ENCODE measurements around the gene CYP4A22.
A peak's percentile ranks its signal among the peaks of the same experiment; 100 is the strongest.
"Not testable (repeated sequence)": the region's sequence is repeated elsewhere in the genome, so short reads cannot be mapped to it uniquely, and the experiment has no call there.

CYP4A22 gene, protein sequence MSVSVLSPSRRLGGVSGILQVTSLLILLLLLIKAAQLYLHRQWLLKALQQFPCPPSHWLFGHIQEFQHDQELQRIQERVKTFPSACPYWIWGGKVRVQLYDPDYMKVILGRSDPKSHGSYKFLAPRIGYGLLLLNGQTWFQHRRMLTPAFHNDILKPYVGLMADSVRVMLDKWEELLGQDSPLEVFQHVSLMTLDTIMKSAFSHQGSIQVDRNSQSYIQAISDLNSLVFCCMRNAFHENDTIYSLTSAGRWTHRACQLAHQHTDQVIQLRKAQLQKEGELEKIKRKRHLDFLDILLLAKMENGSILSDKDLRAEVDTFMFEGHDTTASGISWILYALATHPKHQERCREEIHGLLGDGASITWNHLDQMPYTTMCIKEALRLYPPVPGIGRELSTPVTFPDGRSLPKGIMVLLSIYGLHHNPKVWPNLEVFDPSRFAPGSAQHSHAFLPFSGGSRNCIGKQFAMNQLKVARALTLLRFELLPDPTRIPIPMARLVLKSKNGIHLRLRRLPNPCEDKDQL
- 0 to 0.16 (median 0) reads per million in 18 experiments for total RNA-seq

DNA sequence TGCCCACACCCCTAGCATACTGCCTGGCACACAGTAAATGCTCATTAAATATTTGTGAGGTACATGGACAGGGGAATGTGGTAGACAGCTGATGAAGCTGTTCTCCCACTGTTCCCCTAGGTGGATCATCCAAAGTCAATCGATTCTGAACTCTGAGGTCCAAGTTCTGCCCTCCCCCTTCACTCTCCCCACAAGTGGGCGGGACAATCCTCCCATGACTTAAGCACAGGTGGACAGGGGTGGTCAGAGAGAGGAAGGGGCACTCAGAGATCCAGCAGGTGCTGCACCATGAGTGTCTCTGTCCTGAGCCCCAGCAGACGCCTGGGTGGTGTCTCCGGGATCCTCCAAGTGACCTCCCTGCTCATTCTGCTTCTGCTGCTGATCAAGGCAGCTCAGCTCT, at the start of gene CYP4A22:
TSS of gene CYP4A22 (plus strand) at position 244 of the 400 bp plus-strand sequence. CDS start at position 289, 45 bp downstream.
- no peak for DNase-seq

DNA sequence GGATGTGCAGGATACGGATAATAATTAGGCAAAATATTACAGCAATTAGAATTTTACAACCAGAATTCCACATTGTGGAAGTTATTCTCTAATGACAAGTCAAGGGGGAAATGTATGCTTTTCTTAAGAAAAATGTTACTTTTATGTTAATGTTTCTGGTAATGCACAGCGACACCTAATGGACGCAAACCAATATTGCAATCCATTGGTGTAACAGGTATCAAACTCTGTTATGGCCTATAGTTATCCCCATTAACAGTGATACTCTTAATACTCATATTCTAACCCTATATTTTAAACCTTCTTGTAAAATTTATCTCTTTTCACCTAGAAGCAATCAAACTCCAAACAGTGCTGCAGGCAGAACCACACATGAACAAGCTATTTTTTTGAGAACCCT, 47.9 kb upstream of the CYP4A22 start:
- DNase-seq, result peak; percentile 33 to 39

DNA sequence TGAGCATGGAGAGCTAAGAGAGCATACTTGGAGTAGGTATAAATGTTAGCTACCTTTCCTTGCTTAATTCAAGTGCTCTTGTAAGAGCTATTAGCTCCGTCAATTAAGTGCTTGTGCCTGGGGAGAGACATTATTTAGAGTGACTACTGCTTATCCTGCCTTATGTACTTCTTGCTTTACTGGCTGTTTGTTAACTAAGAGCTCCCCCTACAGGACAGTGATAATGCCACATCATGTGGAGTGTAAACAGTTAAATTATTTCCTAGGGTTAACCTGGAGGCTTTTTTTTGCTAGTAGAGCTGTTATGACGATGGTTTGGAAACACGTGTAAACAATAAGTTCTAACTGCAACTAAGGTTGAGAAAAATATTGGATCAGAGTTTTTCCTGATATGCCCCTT, 45.8 kb upstream of the CYP4A22 start:
- DNase-seq, result not testable (repeated sequence)

DNA sequence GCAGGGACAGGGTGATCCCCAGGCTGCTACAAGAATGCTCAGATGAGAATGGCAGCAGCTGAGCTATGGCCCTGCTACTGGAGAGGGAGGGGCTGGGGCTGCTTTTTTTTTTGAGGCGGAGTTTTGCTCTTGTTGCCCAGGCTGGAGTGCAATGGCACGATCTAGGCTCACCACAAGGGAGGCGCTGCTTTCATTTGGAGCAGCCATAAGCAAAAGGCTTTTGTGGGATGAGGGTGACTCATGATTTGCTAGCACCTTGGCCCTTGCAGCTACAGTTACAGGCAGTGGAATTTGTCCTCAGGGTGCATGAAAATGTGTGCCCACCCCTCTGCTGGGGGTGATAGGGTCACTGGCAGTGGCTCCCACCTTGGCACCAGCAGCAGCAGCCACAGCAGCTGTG, 32.4 kb upstream of the CYP4A22 start:
- no peak for DNase-seq

DNA sequence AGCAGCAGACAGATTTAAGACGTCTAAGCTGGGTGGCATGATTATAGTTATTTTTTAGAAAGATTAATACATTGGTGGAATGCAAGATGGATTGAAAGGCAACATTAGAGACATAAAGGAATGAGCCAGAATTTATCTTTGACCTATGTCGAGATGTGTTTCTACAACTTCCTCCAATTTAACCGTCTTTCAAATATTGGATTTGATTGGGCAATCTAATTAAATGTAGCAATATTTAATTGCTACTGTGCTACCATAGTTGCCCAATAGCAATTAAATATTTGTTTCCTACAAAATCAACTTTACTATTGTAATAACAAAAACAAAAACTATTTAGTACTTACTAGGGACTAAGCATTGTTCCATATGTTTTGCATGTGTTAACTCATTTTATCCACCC, 30.4 kb upstream of the CYP4A22 start:
- DNase-seq, result no peak

DNA sequence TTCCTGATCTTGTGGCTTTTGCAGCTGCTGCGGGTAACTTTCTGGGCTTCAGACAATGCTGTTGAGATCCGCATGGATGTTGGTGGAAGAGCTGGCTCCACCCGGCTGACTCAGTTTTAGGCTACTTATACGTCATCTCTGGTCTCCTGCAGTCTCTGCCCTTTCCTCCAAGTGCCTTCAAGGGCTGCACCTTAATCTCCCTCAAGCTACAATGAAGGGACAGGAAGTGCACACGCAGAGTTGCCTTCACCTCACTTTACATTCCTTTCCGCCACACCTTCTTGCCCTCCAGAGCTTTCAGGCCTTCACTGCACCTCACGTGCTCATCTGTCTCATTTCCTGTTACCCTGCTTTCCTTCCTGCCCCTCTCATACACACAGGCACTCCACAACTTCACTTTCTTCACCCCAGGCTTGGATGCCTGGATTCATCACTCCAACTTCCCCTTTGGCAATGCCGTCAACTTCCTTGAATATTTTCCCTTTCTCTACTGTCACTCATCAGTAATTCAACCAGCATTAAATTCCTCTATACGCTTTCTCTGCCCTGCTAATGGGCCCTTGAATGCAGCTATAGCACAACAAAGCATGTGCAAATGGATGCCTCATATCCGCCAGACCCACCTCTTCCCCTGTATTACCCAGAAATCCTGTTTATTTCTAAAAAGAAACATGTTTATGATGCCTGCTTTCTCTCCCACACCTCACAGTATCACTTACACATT, 29.2 kb upstream of the CYP4A22 start:
- not testable (repeated sequence) for DNase-seq

DNA sequence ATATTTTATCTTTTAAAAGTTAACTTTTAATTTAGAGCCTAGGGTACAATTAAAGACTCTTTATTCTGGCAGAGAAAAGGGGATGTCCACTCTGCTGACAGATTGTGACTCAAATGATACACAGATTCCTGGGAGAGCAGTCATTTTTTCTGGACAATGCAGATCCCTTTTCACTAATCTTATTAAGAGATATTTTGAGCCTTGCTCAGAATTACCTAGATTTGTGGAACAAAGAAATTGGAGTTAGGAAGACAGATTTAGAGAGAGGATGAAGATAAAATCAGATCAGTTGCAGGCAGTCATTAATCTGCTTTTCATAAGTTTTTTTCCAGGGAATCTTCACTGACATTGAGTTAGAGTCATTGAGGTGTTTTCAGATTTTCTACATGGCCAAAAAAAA, 27.8 kb upstream of the CYP4A22 start:
- not testable (repeated sequence) for DNase-seq

DNA sequence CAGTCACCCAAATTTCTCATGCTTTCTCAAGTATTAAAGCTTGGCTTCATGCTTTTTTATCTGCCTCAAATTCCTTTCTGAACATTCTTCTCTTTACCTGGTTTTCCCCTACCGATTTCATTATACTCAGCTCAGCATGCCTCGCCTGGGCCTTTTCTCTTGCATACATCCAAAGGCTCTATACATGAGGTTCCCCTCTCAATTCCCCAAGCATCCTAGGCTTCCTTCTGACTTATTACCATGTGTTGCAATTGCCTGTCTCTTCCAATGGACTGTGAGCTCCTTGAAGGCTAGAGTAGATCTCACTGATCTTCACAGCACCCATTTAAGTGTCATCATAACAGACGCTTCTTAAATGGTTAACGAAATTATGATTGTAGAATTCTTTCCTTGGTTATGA, 24.1 kb upstream of the CYP4A22 start:
- no peak for DNase-seq

DNA sequence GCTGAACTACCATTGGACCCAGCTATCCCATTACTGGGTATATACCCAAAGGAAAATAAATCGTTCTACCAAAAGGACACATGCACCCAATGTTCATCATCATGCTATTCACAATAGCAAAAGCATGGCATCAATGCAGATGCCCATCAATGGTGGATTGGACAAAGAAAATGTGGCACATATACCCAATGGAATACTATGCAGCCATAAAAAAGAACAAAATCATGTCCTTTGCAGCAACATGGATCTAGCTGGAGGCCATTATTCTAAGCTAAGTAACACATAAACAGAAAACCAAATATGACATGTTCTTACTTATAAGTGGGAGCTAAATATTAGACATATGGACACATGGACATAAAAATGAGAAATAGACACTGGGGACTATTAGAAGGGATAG, 16.2 kb upstream of the CYP4A22 start:
- DNase-seq, result not testable (repeated sequence)

DNA sequence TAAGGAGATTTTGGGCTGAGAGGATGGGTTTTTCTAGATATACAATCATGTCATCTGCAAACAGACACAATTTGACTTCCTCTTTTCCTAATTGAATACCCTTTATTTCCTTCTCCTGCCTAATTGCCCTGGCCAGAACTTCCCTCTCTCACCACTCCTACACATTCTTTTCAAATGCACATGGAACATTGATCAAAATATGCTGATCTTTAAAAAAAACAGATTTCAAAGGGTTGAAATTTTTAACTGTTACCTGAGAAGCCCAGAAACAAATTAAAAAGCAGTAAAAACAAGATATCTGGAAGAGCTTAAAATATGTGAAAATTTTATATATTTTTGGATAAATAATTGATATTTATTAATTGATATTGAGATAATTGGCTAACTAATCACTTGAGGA, 12.4 kb upstream of the CYP4A22 start:
- DNase-seq, result not testable (repeated sequence)

DNA sequence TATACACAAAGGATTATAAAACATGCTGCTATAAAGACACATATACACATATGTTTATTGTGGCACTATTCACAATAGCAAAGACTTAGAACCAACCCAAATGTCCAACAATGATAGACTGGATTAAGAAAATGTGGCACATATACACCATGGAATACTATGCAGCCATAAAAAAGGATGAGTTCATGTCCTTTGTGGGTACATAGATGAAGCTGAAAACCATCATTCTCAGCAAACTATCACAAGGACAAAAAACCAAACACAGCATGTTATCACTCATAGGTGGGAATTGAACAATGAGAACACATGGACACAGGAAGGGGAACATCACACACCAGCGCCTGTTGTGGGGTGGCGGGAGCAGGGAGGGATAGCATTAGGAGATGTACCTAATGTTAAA, 10.2 kb upstream of the CYP4A22 start:
- not testable (repeated sequence) for DNase-seq

DNA sequence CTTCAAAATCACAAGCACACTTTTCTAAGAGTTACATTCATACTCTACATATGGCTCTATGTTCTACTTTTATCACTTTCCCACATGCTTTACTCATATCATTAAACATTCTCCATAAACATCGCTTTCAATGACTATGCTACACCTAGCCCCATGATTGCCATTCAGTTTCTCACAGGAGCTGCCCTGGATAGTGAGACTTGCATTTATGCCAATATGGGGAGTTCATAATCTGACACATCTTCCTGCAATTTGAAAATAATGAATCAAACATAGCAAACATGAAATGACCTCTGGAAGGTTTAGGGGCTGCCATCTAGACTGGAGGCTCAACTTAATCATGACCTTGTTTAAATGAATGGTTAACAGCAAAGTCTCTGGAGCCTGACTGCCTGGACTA, 9.0 kb upstream of the CYP4A22 start:
- DNase-seq, result no peak

DNA sequence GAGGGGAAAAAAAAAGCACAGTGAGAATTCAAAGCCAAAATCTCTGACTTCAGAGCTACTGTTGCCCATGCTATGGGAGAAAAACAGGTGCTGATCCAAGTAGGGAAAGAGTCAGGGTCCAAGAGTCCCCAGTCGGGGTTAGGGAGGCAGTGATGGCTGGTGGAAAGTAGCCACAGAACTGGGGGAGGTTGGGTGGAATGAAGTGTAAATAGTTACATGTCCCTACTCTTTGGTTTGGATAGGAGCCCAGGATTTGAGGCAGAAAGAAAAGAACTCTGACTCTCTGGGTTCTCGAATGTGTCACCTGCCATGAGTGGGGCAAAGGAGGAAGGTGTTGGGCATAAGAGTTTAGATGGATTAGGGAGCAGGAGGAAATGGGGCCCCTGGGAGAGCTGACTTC, 8.4 kb upstream of the CYP4A22 start:
- not testable (repeated sequence) for DNase-seq

DNA sequence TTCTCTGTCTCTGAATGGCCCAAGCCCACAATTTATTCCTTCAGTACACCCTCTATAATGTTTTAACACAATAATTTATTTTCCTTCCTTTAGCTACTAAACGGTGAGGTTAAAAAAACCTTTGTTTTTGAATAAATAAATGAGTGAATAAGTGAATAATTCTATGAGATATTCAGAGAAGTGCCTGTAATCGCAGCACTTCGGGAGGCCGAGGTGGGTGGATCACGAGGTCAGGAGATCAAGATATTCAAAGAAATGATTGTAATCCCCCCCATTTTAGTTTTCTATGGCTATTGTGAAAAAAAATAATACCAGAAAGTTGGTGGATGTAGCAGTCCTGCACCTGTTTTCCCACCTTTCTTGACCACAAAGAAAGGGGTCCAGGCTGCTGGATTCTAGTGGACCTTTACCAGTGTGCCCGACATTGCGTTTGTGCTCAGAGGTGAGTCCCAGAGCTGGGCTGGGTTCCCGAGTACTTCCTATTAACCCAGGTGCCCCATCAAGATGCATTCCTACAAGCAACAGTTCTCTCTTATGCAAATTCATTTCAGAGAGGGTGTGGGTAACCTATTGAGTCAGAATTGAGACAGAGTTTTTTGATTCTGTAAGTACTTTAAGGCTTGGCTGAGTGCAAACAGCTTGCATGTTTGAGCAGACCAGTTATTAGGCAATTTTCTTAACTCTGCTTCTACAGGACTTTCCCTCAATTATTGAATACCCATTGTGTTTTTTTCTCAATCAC, 7.6 kb upstream of the CYP4A22 start:
- DNase-seq, result not testable (repeated sequence)

DNA sequence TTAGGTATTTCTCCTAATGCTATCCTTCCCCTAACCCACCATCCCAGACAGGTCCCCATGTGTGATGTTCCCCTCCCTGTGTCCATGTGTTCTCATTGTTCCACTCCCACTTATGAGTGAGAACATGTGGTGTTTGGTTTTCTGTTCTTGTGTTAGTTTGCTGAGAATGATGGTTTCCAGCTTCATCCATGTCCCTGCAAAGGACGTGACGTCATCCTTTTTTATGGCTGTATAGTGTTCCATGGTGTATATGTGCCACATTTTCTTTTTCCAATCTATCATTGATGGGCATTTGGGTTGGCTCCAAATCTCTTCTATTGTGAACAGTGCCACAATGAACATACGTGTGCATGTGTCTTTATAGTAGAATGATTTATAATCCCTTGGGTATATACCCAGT, 4.6 kb upstream of the CYP4A22 start:
- DNase-seq, result not testable (repeated sequence)

DNA sequence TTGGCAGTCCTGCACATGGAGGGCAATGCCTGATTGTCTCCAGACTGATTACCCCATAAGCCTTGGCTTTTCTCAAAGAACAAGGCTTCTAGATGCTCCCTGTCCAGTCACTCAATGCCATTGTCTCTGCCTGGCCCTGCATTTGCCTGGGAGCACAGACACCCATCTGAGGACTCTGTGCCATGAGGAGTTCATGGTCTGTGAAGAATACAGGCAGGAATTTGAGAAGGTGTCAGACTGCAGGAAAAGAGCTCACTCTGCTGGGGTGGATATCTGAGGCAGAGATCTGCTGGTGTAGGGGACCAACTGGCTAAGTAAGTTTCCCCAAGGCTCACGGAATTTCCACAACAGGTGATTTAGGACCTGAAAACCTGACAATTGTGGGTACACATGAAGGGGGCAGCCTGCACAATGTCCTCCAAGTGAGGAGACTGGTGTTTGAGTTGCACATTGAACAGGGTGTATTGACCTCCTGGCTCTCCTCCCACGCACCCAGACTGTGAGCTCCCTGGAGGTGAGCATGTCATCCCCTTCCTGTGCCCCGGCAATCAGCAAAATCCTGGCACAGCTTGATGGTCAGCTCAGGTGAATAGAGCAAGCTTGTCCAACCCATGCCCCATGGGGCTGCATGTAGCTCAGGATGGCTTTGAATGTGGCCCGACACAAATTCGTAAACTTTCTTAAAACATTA, 829 bp downstream of the CYP4A22 start:
- no peak for DNase-seq

DNA sequence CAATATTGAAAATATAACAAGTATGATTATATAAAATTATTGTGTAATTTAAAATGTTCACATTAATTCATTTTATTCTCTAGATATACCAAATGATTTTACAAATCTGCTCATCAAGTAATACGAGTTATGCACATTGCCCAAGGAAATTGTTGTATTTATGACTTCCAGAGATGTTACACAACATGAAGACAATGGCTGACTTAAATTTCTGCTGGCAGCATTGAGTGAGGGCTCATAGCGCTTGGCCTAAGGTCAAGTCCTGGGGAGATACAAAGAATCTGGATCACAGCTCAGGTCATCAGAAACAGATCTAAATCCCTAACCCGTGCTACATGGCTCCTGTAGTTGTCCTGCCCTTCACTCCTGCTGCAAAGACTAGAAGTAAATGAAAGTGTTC, 3.1 kb downstream of the CYP4A22 start:
- not testable (repeated sequence) for DNase-seq

DNA sequence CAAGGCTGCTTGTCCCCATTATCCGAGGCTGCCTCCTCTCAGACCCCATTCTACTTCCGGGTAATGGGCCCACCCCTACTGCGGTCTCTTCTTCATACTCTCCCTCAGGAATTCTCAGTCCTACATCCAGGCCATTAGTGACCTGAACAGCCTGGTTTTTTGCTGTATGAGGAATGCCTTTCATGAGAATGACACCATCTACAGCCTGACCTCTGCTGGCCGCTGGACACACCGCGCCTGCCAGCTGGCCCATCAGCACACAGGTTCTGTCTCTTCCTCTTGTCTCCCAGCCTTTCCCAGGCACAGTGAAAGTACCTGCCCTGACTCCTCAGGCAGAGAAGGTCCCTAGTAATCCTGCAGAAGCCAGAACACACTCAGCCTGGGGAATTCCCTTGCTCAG, 6.4 kb downstream of the CYP4A22 start:
- peak in 1 of 2 donors; percentile 4 for DNase-seq

DNA sequence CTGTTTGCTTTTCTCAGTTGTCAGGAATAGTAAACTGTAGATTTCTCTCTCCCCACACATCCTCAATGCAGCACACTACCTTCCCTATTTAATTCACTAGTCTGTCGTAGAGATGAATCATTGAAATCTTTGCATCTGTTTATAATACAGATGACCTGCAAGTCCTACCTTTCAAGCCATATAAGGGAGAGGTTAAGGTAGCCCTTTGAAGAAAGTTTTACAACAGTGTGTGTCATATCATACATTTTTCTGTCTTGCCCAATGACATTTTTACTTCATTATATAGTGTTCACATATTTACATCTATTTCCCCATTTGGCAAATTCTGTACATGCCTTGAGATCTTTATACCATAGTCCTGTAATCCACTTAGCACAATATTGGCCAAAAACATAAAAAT, 9.3 kb downstream of the CYP4A22 start:
- DNase-seq, result not testable (repeated sequence)

DNA sequence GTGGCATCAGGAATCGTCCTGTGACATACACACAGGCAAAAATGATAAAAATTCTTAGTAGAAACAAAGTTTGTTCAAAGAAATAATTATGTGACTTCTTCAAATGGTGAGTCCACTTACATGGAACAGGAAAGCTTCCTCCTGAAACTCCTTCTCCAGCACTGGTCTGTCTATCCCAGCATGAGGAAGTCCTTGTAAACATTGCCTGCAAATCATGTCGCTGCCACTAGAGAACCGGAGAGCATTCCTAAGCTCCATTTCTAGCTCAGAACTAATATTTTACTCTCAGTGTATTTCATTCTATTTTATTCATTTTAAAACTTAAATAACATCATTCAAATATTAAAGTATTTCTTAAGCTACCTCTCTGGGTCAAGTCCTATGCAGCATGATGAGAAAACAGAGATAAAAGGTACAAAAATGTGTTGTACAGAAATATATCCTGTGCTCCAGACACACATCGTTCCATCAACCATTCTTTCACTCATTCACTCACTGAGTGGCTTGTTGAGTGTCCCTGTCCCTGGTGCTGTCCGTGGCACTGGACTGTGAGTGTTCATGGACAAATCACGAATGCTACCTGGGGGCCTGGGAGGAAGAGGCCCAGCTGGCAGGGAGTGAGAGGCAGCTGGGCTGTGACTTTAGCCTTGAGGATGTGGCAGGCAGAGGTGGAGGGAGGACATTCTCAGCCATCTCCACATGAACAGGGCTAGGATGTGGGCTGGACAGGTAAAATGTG, 10.0 kb downstream of the CYP4A22 start:
- DNase-seq, result no peak

DNA sequence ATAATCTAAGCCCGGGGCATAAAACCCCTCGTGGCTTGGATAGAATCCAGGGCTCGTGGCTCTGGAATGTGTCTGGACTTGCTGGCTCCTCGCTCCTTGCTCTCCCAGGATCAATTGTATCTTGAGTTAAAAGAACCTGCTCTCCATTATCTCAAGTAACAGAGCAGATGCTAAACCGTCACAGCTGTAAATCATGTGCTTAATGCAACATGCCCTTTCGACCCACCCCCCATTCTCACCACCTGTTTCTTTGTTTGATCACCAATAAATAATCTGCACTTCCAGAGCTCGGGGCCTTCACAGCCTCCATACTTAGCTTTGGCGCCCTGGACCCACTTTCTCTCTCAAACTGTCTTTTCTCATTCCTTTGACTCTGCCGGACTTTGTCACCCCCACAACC, 11.9 kb downstream of the CYP4A22 start:
- DNase-seq, result not testable (repeated sequence)

DNA sequence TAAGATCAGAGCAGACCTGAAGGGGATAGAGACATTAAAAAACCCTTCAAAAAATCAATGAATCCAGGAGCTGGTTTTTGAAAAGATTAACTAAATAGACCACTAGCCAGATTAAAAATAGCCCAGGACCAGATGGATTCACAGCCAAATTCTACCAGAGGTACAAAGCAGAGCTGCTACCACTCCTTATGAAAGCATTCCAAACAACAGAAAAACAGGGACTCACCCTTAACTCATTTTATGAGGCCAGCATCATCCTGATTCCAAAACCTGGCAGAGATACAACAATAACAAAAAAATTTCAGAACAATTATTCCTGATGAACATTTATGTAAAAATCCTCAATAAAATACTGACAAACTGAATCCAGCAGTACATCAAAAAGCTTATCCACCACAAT, 19.2 kb downstream of the CYP4A22 start:
- not testable (repeated sequence) for DNase-seq

Data from inflammatory macrophage (primary cell).